ENCODE data around the gene POLR3E. TPM values are rescaled to one million over a fixed set of nuclear protein-coding genes. Genes with fewer than 3 reads are reported as not detected.

The POLR3E gene
- polyA plus RNA-seq, 1 donor (not counting 4 experiments of a cell fraction or from before 2014, with no cell fraction given), result 74.0 TPM

DNA sequence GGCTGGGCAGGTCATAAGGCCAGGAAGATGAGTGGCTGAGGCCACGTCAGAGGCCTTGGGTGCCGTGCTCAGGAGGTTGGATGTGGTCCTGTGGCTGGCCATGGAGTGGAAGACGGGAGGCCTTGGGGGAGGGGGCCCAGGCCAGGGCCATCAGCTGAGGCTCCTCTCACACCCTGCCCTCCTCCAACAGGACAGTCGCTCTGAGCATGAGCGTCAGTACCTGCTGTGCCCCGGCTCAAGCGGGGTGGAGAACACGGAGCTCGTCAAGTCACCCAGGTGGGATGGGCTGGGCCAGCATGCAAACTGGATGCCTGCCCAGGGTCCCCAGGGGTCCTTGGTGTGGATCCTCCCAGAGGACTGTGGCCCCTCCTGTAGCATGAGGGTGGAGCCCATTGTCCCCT, 19.2 kb downstream of the POLR3E start:
- DNase-seq (ENCODE audit: low read depth, low spot score) (no peak), FAIRE-seq (no peak)
- H3K9me1 ChIP-seq (ENCODE audit: control insufficient read depth, extremely low read depth, insufficient read depth, low read length), result no peaks in the 10 kb centered on the region
- H3K4me1 ChIP-seq (ENCODE audit: control insufficient read depth, extremely low read depth, insufficient read depth, low read length), result peaks cover 27% of the 10 kb centered on the region
- H3K9ac ChIP-seq (ENCODE audit: control insufficient read depth, extremely low read depth, insufficient read depth, low read length), result no peak overlapping the region
- H3K79me2 ChIP-seq (ENCODE audit: control insufficient read depth, insufficient read depth, low read length), result peaks cover under 1% of the 10 kb centered on the region
- H3K4me3 ChIP-seq (ENCODE audit: control insufficient read depth in 2 of 3, extremely low read depth in 1 of 3, insufficient read depth in 2 of 3, low read depth in 1 of 3, low read length in 3 of 3), result no peak overlapping the region
- H3K9me3 ChIP-seq (ENCODE audit: control insufficient read depth, low read depth, low read length), result no peaks in the 10 kb centered on the region
- no peak for TF ChIP-seq EZH2 (IDR thresholded peaks at IDR 0.05; ENCODE audit: low read length)
- TF ChIP-seq CTCF (optimal IDR thresholded peaks at IDR 0.05 in 1 of 3, IDR thresholded peaks at IDR 0.05 in 1 of 3, conservative IDR thresholded peaks at IDR 0.05 in 1 of 3; ENCODE audit: extremely low read depth in 1 of 3, insufficient read depth in 2 of 3, low read length in 3 of 3), result no peak
- no peak overlapping the region for H3K4me2 ChIP-seq (ENCODE audit: control insufficient read depth, extremely low read depth, insufficient read depth, low read depth, low read length)
- peaks cover 29 to 58% of the 10 kb centered on the region in 2 experiments for H3K36me3 ChIP-seq (ENCODE audit: control insufficient read depth in 2 of 2, extremely low read depth in 1 of 2, insufficient read depth in 2 of 2, low read length in 2 of 2)
- no peaks in the 10 kb centered on the region for H3K27me3 ChIP-seq (ENCODE audit: control insufficient read depth, extremely low read depth, insufficient read depth, low read length)
- peaks cover 2% of the 10 kb centered on the region for H4K20me1 ChIP-seq (ENCODE audit: control insufficient read depth, extremely low read depth, insufficient read depth, low read length)
- dilution Hi-C loops (cut with MboI; ENCODE audit: extremely low pct_ligation_motif_present, low sequenced_read_pairs), result no loop called here
- H2AFZ ChIP-seq (ENCODE audit: control insufficient read depth, low read length), result no peak overlapping the region
- H3K27ac ChIP-seq (ENCODE audit: control insufficient read depth, insufficient read depth, low read length), result no peak overlapping the region

- dilution Hi-C loops (cut with MboI; ENCODE audit: extremely low pct_ligation_motif_present, low sequenced_read_pairs), result no loop called here
- no peak for TF ChIP-seq CTCF (optimal IDR thresholded peaks at IDR 0.05 in 1 of 3, IDR thresholded peaks at IDR 0.05 in 1 of 3, conservative IDR thresholded peaks at IDR 0.05 in 1 of 3; ENCODE audit: extremely low read depth in 1 of 3, insufficient read depth in 2 of 3, low read length in 3 of 3)
- TF ChIP-seq EZH2 (IDR thresholded peaks at IDR 0.05; ENCODE audit: low read length), result no peak
- no peak overlapping the region for H3K27ac ChIP-seq (ENCODE audit: control insufficient read depth, insufficient read depth, low read length)
- H3K79me2 ChIP-seq (ENCODE audit: control insufficient read depth, insufficient read depth, low read length), result peaks cover 7% of the 10 kb centered on the region
- no peaks in the 10 kb centered on the region for H3K9me3 ChIP-seq (ENCODE audit: control insufficient read depth, low read depth, low read length)
- no peaks in the 10 kb centered on the region for H3K27me3 ChIP-seq (ENCODE audit: control insufficient read depth, extremely low read depth, insufficient read depth, low read length)
- H3K9me1 ChIP-seq (ENCODE audit: control insufficient read depth, extremely low read depth, insufficient read depth, low read length), result no peaks in the 10 kb centered on the region
- peaks cover 27% of the 10 kb centered on the region for H3K4me1 ChIP-seq (ENCODE audit: control insufficient read depth, extremely low read depth, insufficient read depth, low read length)
- H4K20me1 ChIP-seq (ENCODE audit: control insufficient read depth, extremely low read depth, insufficient read depth, low read length), result peaks cover 2% of the 10 kb centered on the region
- FAIRE-seq (no peak), DNase-seq (ENCODE audit: low read depth, low spot score) (no peak)
- H3K4me3 ChIP-seq (ENCODE audit: control insufficient read depth in 2 of 3, extremely low read depth in 1 of 3, insufficient read depth in 2 of 3, low read depth in 1 of 3, low read length in 3 of 3), result no peak overlapping the region
- H3K36me3 ChIP-seq (ENCODE audit: control insufficient read depth in 2 of 2, extremely low read depth in 1 of 2, insufficient read depth in 2 of 2, low read length in 2 of 2), result peaks cover 34 to 61% of the 10 kb centered on the region in 2 experiments
- H2AFZ ChIP-seq (ENCODE audit: control insufficient read depth, low read length), result no peak overlapping the region
- H3K4me2 ChIP-seq (ENCODE audit: control insufficient read depth, extremely low read depth, insufficient read depth, low read depth, low read length), result no peak overlapping the region
- H3K9ac ChIP-seq (ENCODE audit: control insufficient read depth, extremely low read depth, insufficient read depth, low read length), result no peak overlapping the region
These were observed 19.9 kb downstream of the POLR3E start for GRCh38 chr16:22317001-22317530.
